ENCODE measurements around the gene ABHD4.
A peak's percentile ranks its signal among the peaks of the same experiment; 100 is the strongest.
"Not testable (repeated sequence)": the region's sequence is repeated elsewhere in the genome, so short reads cannot be mapped to it uniquely, and the experiment has no call there.

ABHD4 gene

GRCh38 chr14:22630066-22630465 is 32.0 kb downstream of the ABHD4 start:
- no peak for DNase-seq

GRCh38 chr14:22630486-22630885 is 32.4 kb downstream of the ABHD4 start:
- no peak for DNase-seq

- no peak for DNase-seq
Measured at GRCh38 chr14:22634233-22634900, 36.3 kb downstream of the ABHD4 start.

- not testable (repeated sequence) for DNase-seq
Measured at GRCh38 chr14:22635980-22636379, 37.9 kb downstream of the ABHD4 start.

- DNase-seq: no peak
Measured at GRCh38 chr14:22640192-22640591, 42.1 kb downstream of the ABHD4 start.

- DNase-seq: no peak
Measured at GRCh38 chr14:22641846-22642245, 43.7 kb downstream of the ABHD4 start.

- DNase-seq: no peak
Measured at GRCh38 chr14:22644305-22644635, 46.2 kb downstream of the ABHD4 start, which contains the start of gene OR6J1. TSS of gene OR6J1 (minus strand) at chr14:22644352. CDS start at chr14:22634811, 9,541 bp downstream.

GRCh38 chr14:22646570-22647254 is 48.6 kb downstream of the ABHD4 start:
- no peak for DNase-seq

- no peak for DNase-seq
Measured at GRCh38 chr14:22648506-22648905, 50.4 kb downstream of the ABHD4 start.

GRCh38 chr14:22650046-22650739 is 52.1 kb downstream of the ABHD4 start:
- no peak for DNase-seq

- no peak for DNase-seq
Measured at GRCh38 chr14:22650960-22651521, 52.9 kb downstream of the ABHD4 start.

- no peak for DNase-seq
Measured at GRCh38 chr14:22651586-22651985, 53.5 kb downstream of the ABHD4 start.

- peak; percentile 38 for DNase-seq
Measured at GRCh38 chr14:22653012-22653621, 55.0 kb downstream of the ABHD4 start.

- DNase-seq: no peak
Measured at GRCh38 chr14:22656226-22656625, 58.1 kb downstream of the ABHD4 start.

- DNase-seq: no peak
Measured at GRCh38 chr14:22656945-22657731, 59.0 kb downstream of the ABHD4 start.

GRCh38 chr14:22657861-22658260 is 59.8 kb downstream of the ABHD4 start:
- no peak for DNase-seq

- no peak for DNase-seq
Measured at GRCh38 chr14:22658946-22659345, 60.8 kb downstream of the ABHD4 start.

GRCh38 chr14:22660654-22661053 is 62.6 kb downstream of the ABHD4 start:
- no peak for DNase-seq
